HEK293T (cell line): ENCODE data around the gene ATG5.

ENCODE experiments used
- CTCF ChIA-PET: fragments of 350-600 bp; formaldehyde crosslinking; extraction: SDS; loops from one replicate; lab custom pipeline; 2021; ENCODE audit warnings: antibody characterized with exemption, inconsistent platforms; lab: Yijun Ruan, JAX
- POLR2A ChIA-PET: fragments of 350-600 bp; formaldehyde crosslinking; extraction: SDS; loops from one replicate; lab custom pipeline; 2020; ENCODE audit warnings: antibody characterized with exemption, inconsistent platforms; lab: Yijun Ruan, JAX
- DNase-seq: peaks from one replicate; pipeline ENCODE4 v3.0.0; 2012; ENCODE audit warnings: mixed read lengths; ENCODE audit errors: extremely low spot score
- ARNT ChIP-seq: fragments of 450-650 bp; IDR thresholded peaks from 2 replicates; pipeline ENCODE4 v1.6.1; 2017; ENCODE audit warnings: mild to moderate bottlenecking
- BHLHE40 ChIP-seq: fragments of 450-650 bp; IDR thresholded peaks from 2 replicates; pipeline ENCODE4 v1.6.1; 2016; ENCODE audit warnings: mild to moderate bottlenecking, moderate library complexity, borderline replicate concordance
- CTBP1 ChIP-seq: fragments of 450-650 bp; IDR thresholded peaks from 2 replicates; pipeline ENCODE4 v1.6.1; 2016; ENCODE audit warnings: borderline replicate concordance
- ELF4 ChIP-seq: fragments of 450-650 bp; IDR thresholded peaks from 2 replicates; pipeline ENCODE4 v1.6.1; 2017; ENCODE audit warnings: antibody characterized with exemption
- FOXA1 ChIP-seq: fragments of 450-650 bp; IDR thresholded peaks from 2 replicates; pipeline ENCODE4 v1.6.1; 2016; ENCODE audit warnings: mild to moderate bottlenecking
- FOXK2 ChIP-seq: fragments of 450-650 bp; IDR thresholded peaks from 2 replicates; pipeline ENCODE4 v1.6.1; 2016; ENCODE audit warnings: mild to moderate bottlenecking
- FOXM1 ChIP-seq: fragments of 450-650 bp; IDR thresholded peaks from 2 replicates; pipeline ENCODE4 v1.6.1; 2017; ENCODE audit warnings: mild to moderate bottlenecking, borderline replicate concordance
- HDGF ChIP-seq: fragments of 450-650 bp; IDR thresholded peaks from 2 replicates; pipeline ENCODE4 v1.6.1; 2017; ENCODE audit warnings: antibody characterized with exemption, borderline replicate concordance
- L3MBTL2 ChIP-seq: fragments of 450-650 bp; conservative IDR thresholded peaks from 2 replicates; pipeline ENCODE4 v1.6.1; 2016; ENCODE audit warnings: mild to moderate bottlenecking
- LEF1 ChIP-seq: fragments of 450-650 bp; IDR thresholded peaks from 2 replicates; pipeline ENCODE4 v1.6.1; 2017; ENCODE audit warnings: mild to moderate bottlenecking, borderline replicate concordance
- NFRKB ChIP-seq: fragments of 450-650 bp; IDR thresholded peaks from 2 replicates; pipeline ENCODE4 v1.6.1; 2016; ENCODE audit warnings: mild to moderate bottlenecking, moderate library complexity
- PKNOX1 ChIP-seq: fragments of 450-650 bp; IDR thresholded peaks from 2 replicates; pipeline ENCODE4 v1.6.1; 2016
- SP1 ChIP-seq: fragments of 450-650 bp; IDR thresholded peaks from 2 replicates; pipeline ENCODE4 v1.6.1; 2017
- SUZ12 ChIP-seq: fragments of 450-650 bp; IDR thresholded peaks from 2 replicates; pipeline ENCODE4 v1.6.1; 2016; ENCODE audit warnings: mild to moderate bottlenecking
- TARDBP ChIP-seq: fragments of 450-650 bp; IDR thresholded peaks from 2 replicates; pipeline ENCODE4 v1.6.1; 2016
- ZNF384 ChIP-seq: fragments of 450-650 bp; IDR thresholded peaks from 2 replicates; pipeline ENCODE4 v1.6.1; 2016

The ATG5 gene

GRCh38 chr6:106181664-106182418, 143.7 kb downstream of the ATG5 start:
- ChIA-PET POLR2A (no interaction called here), CTCF (no interaction called here)
- TF ChIP-seq FOXM1 (no peak), FOXA1 (no peak), L3MBTL2 (no peak), ARNT (no peak), ELF4 (no peak), BHLHE40 (no peak)
- DNase-seq = no peak

DNA sequence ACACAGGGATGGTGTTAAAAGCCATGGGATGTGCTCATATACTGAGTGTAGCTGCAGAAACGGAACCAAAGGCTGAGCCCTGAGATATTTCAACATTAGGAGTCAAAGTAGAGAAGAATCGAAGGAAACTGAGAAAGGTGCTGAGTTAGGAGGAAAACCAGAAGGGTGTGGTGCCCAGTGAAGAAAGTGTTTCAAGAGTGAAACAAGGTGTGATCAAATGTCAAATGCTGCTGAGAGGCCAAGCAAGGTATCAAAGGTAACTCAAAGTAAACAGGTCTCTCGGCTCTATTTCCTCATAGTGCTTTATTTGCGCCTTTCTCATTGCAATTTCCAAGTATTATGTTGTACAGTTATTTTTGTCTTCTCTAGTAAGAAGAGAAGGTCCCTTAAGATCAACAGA, 145.4 kb downstream of the ATG5 start:
- CTCF ChIA-PET = no interaction called here
- no peak for DNase-seq
- TF ChIP-seq ARNT (no peak), FOXK2 (no peak), FOXA1 (no peak), FOXM1 (no peak), ELF4 (no peak), TARDBP (no peak), SUZ12 (no peak), BHLHE40 (no peak), HDGF (no peak), ZNF384 (no peak)
- POLR2A ChIA-PET = no interaction called here

GRCh38 chr6:106178900-106179299, 146.7 kb downstream of the ATG5 start:
- no peak for DNase-seq
- POLR2A ChIA-PET = no interaction called here
- no peak for TF ChIP-seq NFRKB
- no peak for TF ChIP-seq SP1
- TF ChIP-seq LEF1 = no peak
- TF ChIP-seq HDGF = no peak
- no peak for TF ChIP-seq TARDBP
- TF ChIP-seq L3MBTL2 = no peak
- no peak for TF ChIP-seq ZNF384
- no peak for TF ChIP-seq FOXA1
- TF ChIP-seq BHLHE40 = no peak
- no peak for TF ChIP-seq PKNOX1
- no peak for TF ChIP-seq ARNT
- TF ChIP-seq FOXM1 = no peak
- no peak for TF ChIP-seq FOXK2
- TF ChIP-seq SUZ12 = no peak
- TF ChIP-seq ELF4 = no peak
- no peak for TF ChIP-seq CTBP1
- CTCF ChIA-PET = no interaction called here

- TF ChIP-seq HDGF (no peak), SP1 (no peak), TARDBP (no peak), PKNOX1 (no peak), FOXK2 (no peak), ARNT (no peak), ELF4 (no peak), SUZ12 (no peak), CTBP1 (no peak), FOXA1 (no peak), NFRKB (no peak), ZNF384 (no peak), FOXM1 (no peak), LEF1 (no peak), BHLHE40 (no peak), L3MBTL2 (no peak)
- ChIA-PET CTCF (no interaction called here), POLR2A (no interaction called here)
- no peak for DNase-seq
These were observed 147.8 kb downstream of the ATG5 start for GRCh38 chr6:106177786-106178185.

- no peak for TF ChIP-seq CTBP1
- no peak for TF ChIP-seq NFRKB
- TF ChIP-seq PKNOX1 = no peak
- no peak for TF ChIP-seq HDGF
- TF ChIP-seq SUZ12 = no peak
- no peak for TF ChIP-seq FOXM1
- TF ChIP-seq FOXA1 = no peak
- TF ChIP-seq FOXK2 = no peak
- ChIA-PET POLR2A (no interaction called here), CTCF (interaction anchor here (0.7 kb wide), 1 partner anchor 32 kb away, joined by 3 read pairs; no protein-coding TSS in a partner anchor)
- no peak for DNase-seq
These were observed 152.3 kb downstream of the ATG5 start for GRCh38 chr6:106173124-106173879.
